ENCODE data around the gene UEVLD.

GRCh38 chr11:18540207-18541009 lies 48.1 kb downstream of the UEVLD start:
- TF ChIP-seq CTCF (IDR thresholded peaks at IDR 0.05; ENCODE audit: insufficient read depth, low read depth, low read length), result peak; percentile 19
- no peak for TF ChIP-seq EZH2 (IDR thresholded peaks at IDR 0.05; ENCODE audit: insufficient read depth, low read length)

Measured in astrocyte (in vitro differentiated cells and primary cell).